Gastroesophageal sphincter (tissue), 3 donors: ENCODE results near the gene KCNN3.

ENCODE experiments used
- EP300 ChIP-seq: sonication (generic); formaldehyde crosslinking; IDR thresholded peaks from one replicate; pipeline ENCODE4 v1.6.1; 2017; ENCODE audit warnings: antibody characterized with exemption, mild to moderate bottlenecking
- POLR2A ChIP-seq, 2 donors: fragments of 450-650 bp; IDR thresholded peaks; one replicate each; pipeline ENCODE4 v1.6.1; 2017; ENCODE audit warnings: antibody characterized with exemption in 2 of 2, mild to moderate bottlenecking in 2 of 2, moderate library complexity in 1 of 2
- TF ChIP-seq, protein P1 (sequence below), 4 experiments: fragments of 200-600 bp in 2 of 4; fragments of 450-650 bp in 2 of 4; sonication (generic) in 1 of 4; IDR thresholded peaks; one replicate each; pipeline ENCODE4 v1.5.1; 2017 to 2019; ENCODE audit warnings: antibody characterized with exemption in 4 of 4, mild to moderate bottlenecking in 2 of 4, moderate library complexity in 2 of 4

DNA sequence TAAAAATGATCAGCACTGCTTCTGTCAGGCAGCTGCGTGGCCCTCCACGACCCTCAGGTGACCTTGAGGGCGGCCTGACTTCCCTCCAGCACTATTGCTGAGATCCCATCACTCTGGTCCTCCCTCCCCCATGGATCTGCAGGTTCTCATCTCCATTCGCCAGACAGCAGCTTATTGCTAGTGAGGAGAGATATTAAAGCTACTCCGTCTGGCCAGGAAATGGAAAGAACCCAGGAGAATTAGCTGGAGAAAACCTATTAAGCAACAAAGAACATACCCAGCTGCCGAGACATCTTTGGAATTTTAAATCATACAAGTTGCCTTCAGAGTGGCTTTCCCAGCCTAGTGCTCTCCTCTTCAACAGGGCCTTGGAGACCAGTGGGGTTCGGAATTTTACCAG is 25.7 kb upstream of the KCNN3 start:
- TF ChIP-seq, protein P1, sequence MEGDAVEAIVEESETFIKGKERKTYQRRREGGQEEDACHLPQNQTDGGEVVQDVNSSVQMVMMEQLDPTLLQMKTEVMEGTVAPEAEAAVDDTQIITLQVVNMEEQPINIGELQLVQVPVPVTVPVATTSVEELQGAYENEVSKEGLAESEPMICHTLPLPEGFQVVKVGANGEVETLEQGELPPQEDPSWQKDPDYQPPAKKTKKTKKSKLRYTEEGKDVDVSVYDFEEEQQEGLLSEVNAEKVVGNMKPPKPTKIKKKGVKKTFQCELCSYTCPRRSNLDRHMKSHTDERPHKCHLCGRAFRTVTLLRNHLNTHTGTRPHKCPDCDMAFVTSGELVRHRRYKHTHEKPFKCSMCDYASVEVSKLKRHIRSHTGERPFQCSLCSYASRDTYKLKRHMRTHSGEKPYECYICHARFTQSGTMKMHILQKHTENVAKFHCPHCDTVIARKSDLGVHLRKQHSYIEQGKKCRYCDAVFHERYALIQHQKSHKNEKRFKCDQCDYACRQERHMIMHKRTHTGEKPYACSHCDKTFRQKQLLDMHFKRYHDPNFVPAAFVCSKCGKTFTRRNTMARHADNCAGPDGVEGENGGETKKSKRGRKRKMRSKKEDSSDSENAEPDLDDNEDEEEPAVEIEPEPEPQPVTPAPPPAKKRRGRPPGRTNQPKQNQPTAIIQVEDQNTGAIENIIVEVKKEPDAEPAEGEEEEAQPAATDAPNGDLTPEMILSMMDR (IDR thresholded peaks at IDR 0.05): no peak
- TF ChIP-seq POLR2A (IDR thresholded peaks at IDR 0.05) (no peak), EP300 (no peak)
